Measurements from ENCODE around the gene CDKAL1. TPM values are rescaled to one million over a fixed set of nuclear protein-coding genes. Genes with fewer than 3 reads are reported as not detected.

The CDKAL1 gene
- total and polyA plus RNA-seq, 2 of the 8 experiments (the other 6 are each of a cell fraction or from before 2014, with no cell fraction given) = 8.4 to 24.6 TPM

DNA sequence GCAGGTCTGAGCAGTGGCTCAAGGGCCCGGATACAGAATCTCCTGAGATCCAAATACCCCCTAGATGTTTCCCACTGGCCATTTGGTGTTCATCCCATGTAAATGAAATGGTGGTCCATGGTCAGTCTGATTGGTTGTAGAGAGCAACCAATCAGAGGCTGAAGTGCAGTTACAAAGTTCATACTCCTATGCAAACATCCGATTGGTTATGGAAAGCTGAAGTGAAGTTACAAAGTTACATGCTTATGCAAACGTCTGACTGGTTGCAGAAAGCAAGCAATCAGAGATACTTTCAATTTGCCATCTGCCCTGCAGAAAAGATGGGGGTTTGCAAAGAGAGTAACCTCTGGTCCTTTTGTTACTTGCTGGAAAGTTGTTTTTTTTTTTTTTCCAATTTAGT is 313.6 kb downstream of the CDKAL1 start:
- no peak overlapping the region for H3K4me2 ChIP-seq (ENCODE audit: insufficient read depth in 1 of 2, low read depth in 2 of 2, low read length in 2 of 2)
- H4K20me1 ChIP-seq (replicated peaks in 1 of 2; ENCODE audit: control insufficient read depth in 1 of 2, insufficient read depth in 2 of 2, low read length in 2 of 2) = no peaks in the 10 kb centered on the region
- H3K9ac ChIP-seq (replicated peaks in 1 of 4; ENCODE audit: extremely low read depth in 1 of 4, low read depth in 3 of 4, low read length in 3 of 4) = no peak overlapping the region
- no peak overlapping the region for H4K5ac ChIP-seq (ENCODE audit: insufficient read length, low read depth, low read length)
- no peak overlapping the region for H3K14ac ChIP-seq (ENCODE audit: insufficient read length)
- DNase-seq (ENCODE audit: low read depth in 1 of 2, low spot score in 2 of 2) (no peak), FAIRE-seq (no peak)
- no peak overlapping the region for H3K18ac ChIP-seq (ENCODE audit: extremely low read depth, low read length)
- H2AFZ ChIP-seq (ENCODE audit: low read length) = no peak overlapping the region
- no peak overlapping the region for H2BK12ac ChIP-seq (ENCODE audit: low read depth, low read length)
- POLR2A ChIA-PET (ENCODE audit: partially characterized antibody) = no interaction called here
- H3K79me2 ChIP-seq (ENCODE audit: control insufficient read depth in 1 of 2, insufficient read depth in 2 of 2, low read length in 2 of 2) = no peaks in the 10 kb centered on the region
- H3K23ac ChIP-seq (ENCODE audit: insufficient read length) = no peak overlapping the region
- H3K4ac ChIP-seq (replicated peaks; ENCODE audit: insufficient read length, low read depth, low read length) = no peak overlapping the region
- H2AK5ac ChIP-seq (ENCODE audit: low read depth, low read length) = no peak overlapping the region
- no peak overlapping the region for H4K91ac ChIP-seq (replicated peaks; ENCODE audit: insufficient read length, low read length)
- H3K27me3 ChIP-seq (replicated peaks in 1 of 4; ENCODE audit: control insufficient read depth in 3 of 4, extremely low read depth in 1 of 4, insufficient read depth in 3 of 4, low read length in 3 of 4) = no peaks in the 10 kb centered on the region
- peaks cover 0 to 3% (median 0%) of the 10 kb centered on the region in 4 experiments; a peak in 1 of 7 replicates for H3K4me1 ChIP-seq (replicated peaks in 1 of 4; ENCODE audit: control insufficient read depth in 3 of 4, insufficient read depth in 4 of 4, low read length in 3 of 4)
- H3K27ac ChIP-seq (ENCODE audit: low read depth, low read length) = no peak overlapping the region
- H2BK15ac ChIP-seq (ENCODE audit: low read length) = no peak overlapping the region
- H2BK120ac ChIP-seq (replicated peaks; ENCODE audit: low read depth, low read length) = no peak overlapping the region
- no peak overlapping the region for H4K8ac ChIP-seq (ENCODE audit: extremely low read depth, insufficient read depth, low read length)
- no peaks in the 10 kb centered on the region for H3K36me3 ChIP-seq (ENCODE audit: control insufficient read depth in 2 of 4, insufficient read depth in 4 of 4, low read length in 3 of 4)
- H3K9me3 ChIP-seq (ENCODE audit: insufficient read depth in 2 of 2, low read depth in 1 of 2, low read length in 1 of 2) = no peaks in the 10 kb centered on the region
- CTCF ChIA-PET (ENCODE audit: partially characterized antibody) = interaction anchor here (1.2 kb wide), 1 partner anchor 17 kb away, joined by 6 read pairs; no protein-coding TSS in a partner anchor
- no peaks in the 10 kb centered on the region for H3K79me1 ChIP-seq (ENCODE audit: low read depth, low read length)
- no peak overlapping the region for H2BK5ac ChIP-seq (ENCODE audit: low read depth, low read length)
- H3K56ac ChIP-seq (replicated peaks; ENCODE audit: insufficient read length, low read depth, low read length) = no peak overlapping the region
- H2BK20ac ChIP-seq (ENCODE audit: low read length) = no peak overlapping the region
- no peaks in the 10 kb centered on the region for H3K23me2 ChIP-seq (ENCODE audit: low read depth, low read length)
- WGBS, 2 experiments (ENCODE audit: extremely low coverage in 1 of 2, insufficient coverage in 1 of 2, insufficient read length in 1 of 2, insufficient replicate concordance in 2 of 2, low coverage in 1 of 2, low lambda C conversion rate in 2 of 2, missing lambda C conversion rate in 1 of 2) = 73% methylated on average over 3 of the region's 3 CpGs; no CpG with 5 or more reads in 1 of the 2 experiments
- no peak overlapping the region for H3K4me3 ChIP-seq (ENCODE audit: extremely low read depth in 1 of 4, insufficient read depth in 2 of 4, low read depth in 3 of 4, low read length in 4 of 4)
- TF ChIP-seq RFX5 (IDR thresholded peaks at IDR 0.05; ENCODE audit: borderline replicate concordance, low read depth, low read length) = no peak
- TF ChIP-seq TAF1 (IDR thresholded peaks at IDR 0.05; ENCODE audit: low read depth, low read length) = no peak
- no peak for TF ChIP-seq EZH2 (IDR thresholded peaks at IDR 0.05; ENCODE audit: low read depth, low read length, severe bottlenecking)
- no peak for TF ChIP-seq SIRT6 (IDR thresholded peaks at IDR 0.05; ENCODE audit: low read length)
- no peak for TF ChIP-seq RXRA (IDR thresholded peaks at IDR 0.05; ENCODE audit: insufficient read depth, low read depth, low read length)
- no peak for TF ChIP-seq TBP (IDR thresholded peaks at IDR 0.05; ENCODE audit: low read depth, low read length)
- TF ChIP-seq, protein P1, sequence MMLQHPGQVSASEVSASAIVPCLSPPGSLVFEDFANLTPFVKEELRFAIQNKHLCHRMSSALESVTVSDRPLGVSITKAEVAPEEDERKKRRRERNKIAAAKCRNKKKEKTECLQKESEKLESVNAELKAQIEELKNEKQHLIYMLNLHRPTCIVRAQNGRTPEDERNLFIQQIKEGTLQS (IDR thresholded peaks at IDR 0.05; ENCODE audit: insufficient read depth, low read depth, low read length) = no peak
- no peak for TF ChIP-seq GABPA (IDR thresholded peaks at IDR 0.05; ENCODE audit: borderline replicate concordance, insufficient read depth, low read length)
- no peak for TF ChIP-seq YY1 (IDR thresholded peaks at IDR 0.05; ENCODE audit: low read depth, low read length)
- TF ChIP-seq, protein P2, sequence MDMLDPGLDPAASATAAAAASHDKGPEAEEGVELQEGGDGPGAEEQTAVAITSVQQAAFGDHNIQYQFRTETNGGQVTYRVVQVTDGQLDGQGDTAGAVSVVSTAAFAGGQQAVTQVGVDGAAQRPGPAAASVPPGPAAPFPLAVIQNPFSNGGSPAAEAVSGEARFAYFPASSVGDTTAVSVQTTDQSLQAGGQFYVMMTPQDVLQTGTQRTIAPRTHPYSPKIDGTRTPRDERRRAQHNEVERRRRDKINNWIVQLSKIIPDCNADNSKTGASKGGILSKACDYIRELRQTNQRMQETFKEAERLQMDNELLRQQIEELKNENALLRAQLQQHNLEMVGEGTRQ (IDR thresholded peaks at IDR 0.05; ENCODE audit: low read length) = no peak
- TF ChIP-seq SP1 (IDR thresholded peaks at IDR 0.05; ENCODE audit: low read depth, low read length) = no peak
- no peak for TF ChIP-seq MAFK (IDR thresholded peaks at IDR 0.05; ENCODE audit: low read depth, low read length)
- no peak for TF ChIP-seq ZNF274 (IDR thresholded peaks at IDR 0.05; ENCODE audit: borderline replicate concordance, extremely low read depth, low read length)
- no peak for TF ChIP-seq CBX5 (IDR thresholded peaks at IDR 0.05; ENCODE audit: low read depth, low read length)

Data from H1 (cell line).